Peyer's patch (tissue), 4 donors: ENCODE data around the gene EPSTI1. TPM values are rescaled to one million over a fixed set of nuclear protein-coding genes. Genes with fewer than 3 reads are reported as not detected.

Experiments used
- DNase-seq, 3 donors: peaks; one replicate each; pipeline ENCODE4 v3.0.0-alpha.2; 2017 to 2019
- H3K27ac ChIP-seq, 4 donors: fragments of 200-600 bp; sonication (generic); one replicate each; pipeline ENCODE4 v1.5.1; 2016 to 2019
- H3K27me3 ChIP-seq, 2 donors: fragments of 200-600 bp; sonication (generic); one replicate each; pipeline ENCODE4 v1.5.1; 2019
- H3K36me3 ChIP-seq, 3 donors: fragments of 200-600 bp; sonication (generic); one replicate each; pipeline ENCODE4 v1.5.1; 2016 to 2019
- H3K4me1 ChIP-seq, 4 donors: fragments of 200-600 bp; sonication (generic); one replicate each; pipeline ENCODE4 v1.5.1; 2016 to 2019
- H3K4me3 ChIP-seq, 4 donors: fragments of 200-600 bp; sonication (generic); 1 replicate in 3 of 4; 2 replicates in 1 of 4; pipeline ENCODE4 v1.5.1; 2016 to 2019; ENCODE audit warnings: mild to moderate bottlenecking in 1 of 4
- H3K9me3 ChIP-seq, 4 donors: fragments of 200-600 bp; sonication (generic); one replicate each; pipeline ENCODE4 v1.5.1; 2016 to 2019; ENCODE audit warnings: mild to moderate bottlenecking in 1 of 4
- CTCF ChIP-seq, 6 experiments: fragments of 450-650 bp in 4 of 6; fragments of 200-600 bp in 2 of 6; sonication (generic) in 1 of 6; IDR thresholded peaks; one replicate each; pipeline ENCODE4 v1.5.1; 2017 to 2019; ENCODE audit warnings: antibody characterized with exemption in 6 of 6, mild to moderate bottlenecking in 3 of 6, moderate library complexity in 1 of 6
- POLR2A ChIP-seq, 2 donors: fragments of 450-650 bp; IDR thresholded peaks; one replicate each; pipeline ENCODE4 v1.5.1; 2017; ENCODE audit warnings: antibody characterized with exemption in 2 of 2, mild to moderate bottlenecking in 2 of 2, moderate library complexity in 2 of 2
- total RNA-seq, 4 donors: library from RNA; depleted of rRNA; stranded (reverse); fragments of >200 nt; gene quantifications; one replicate each; pipeline ENCODE4 v1.1.0, GENCODE V29; 2016

The EPSTI1 gene
- total RNA-seq, 4 donors from 2014 or later = 8.8 to 45.4 (median 22.1) TPM

GRCh38 chr13:42849200-42849599 is 142.8 kb downstream of the EPSTI1 start:
- no peak overlapping the region for H3K4me3 ChIP-seq
- TF ChIP-seq CTCF (IDR thresholded peaks at IDR 0.05) (no peak), POLR2A (IDR thresholded peaks at IDR 0.05) (no peak)
- no peaks in the 10 kb centered on the region for H3K27me3 ChIP-seq
- no peaks in the 10 kb centered on the region for H3K9me3 ChIP-seq
- H3K4me1 ChIP-seq = no peaks in the 10 kb centered on the region
- H3K36me3 ChIP-seq = no peaks in the 10 kb centered on the region
- DNase-seq = no peak
- H3K27ac ChIP-seq = no peak overlapping the region

- Histone ChIP-seq H3K27ac (no peak overlapping the region), H3K4me1 (no peaks in the 10 kb centered on the region), H3K27me3 (no peaks in the 10 kb centered on the region), H3K4me3 (no peak overlapping the region), H3K9me3 (no peaks in the 10 kb centered on the region), H3K36me3 (no peaks in the 10 kb centered on the region)
- DNase-seq = no peak
- TF ChIP-seq CTCF (IDR thresholded peaks at IDR 0.05) (no peak), POLR2A (IDR thresholded peaks at IDR 0.05) (no peak)
Measured at GRCh38 chr13:42847891-42848663, 144.0 kb downstream of the EPSTI1 start.

- Histone ChIP-seq H3K4me3 (no peak overlapping the region), H3K27me3 (no peaks in the 10 kb centered on the region), H3K9me3 (no peaks in the 10 kb centered on the region), H3K36me3 (no peaks in the 10 kb centered on the region), H3K27ac (no peak overlapping the region), H3K4me1 (peaks cover 0 to 7% (median 0%) of the 10 kb centered on the region in 4 donors)
- no peak for DNase-seq
- no peak for TF ChIP-seq POLR2A (IDR thresholded peaks at IDR 0.05)
- peak in 3 of 6 experiments; percentile 33 to 43 (median 39) for TF ChIP-seq CTCF (IDR thresholded peaks at IDR 0.05)
Measured at GRCh38 chr13:42836930-42837690, 154.9 kb downstream of the EPSTI1 start.

Other genes with a start within 250 kb of the EPSTI1 start
- under 1 TPM in 1 of 4 donors, not detected in 3; 0.83 TPM for gene FAM216B, start 210.7 kb downstream of the EPSTI1 start, total RNA-seq
- gene DNAJC15, start 31.3 kb upstream of the EPSTI1 start, total RNA-seq = 10 to 100 TPM in 2 of 4 donors, 1 to 10 TPM in 2; 5.8 to 27.5 (median 11.9) TPM